LNCaP clone FGC (cell line): ENCODE measurements around the gene GFAP.

Source experiments
- DNase-seq: peaks from one replicate; pipeline ENCODE4 v3.0.0-alpha.2; 2011; ENCODE audit warnings: low read depth
- H3K4me3 ChIP-seq: 2 replicates; pipeline ENCODE4 v1.5.1; 2011; ENCODE audit warnings: mild to moderate bottlenecking, low read depth, low read length, control low read depth
- CTCF ChIP-seq: IDR thresholded peaks from 2 replicates; pipeline ENCODE4 v1.5.1; 2012; ENCODE audit warnings: mild to moderate bottlenecking; ENCODE audit not compliant: control insufficient read depth, insufficient read depth; ENCODE audit errors: extremely low read depth

Gene GFAP

GRCh38 chr17:44875761-44876160, 39.5 kb downstream of the GFAP start:
- no peak for TF ChIP-seq CTCF
- H3K4me3 ChIP-seq = no peak overlapping the region
- DNase-seq = no peak

- no peak for DNase-seq
- no peak for TF ChIP-seq CTCF
- no peak overlapping the region for H3K4me3 ChIP-seq
Observed at GRCh38 chr17:44872131-44872768, 43.0 kb downstream of the GFAP start.

- no peak for DNase-seq
- no peak overlapping the region for H3K4me3 ChIP-seq
- TF ChIP-seq CTCF = no peak
Observed at GRCh38 chr17:44871556-44871955, 43.7 kb downstream of the GFAP start.

- DNase-seq = no peak
- no peak for TF ChIP-seq CTCF
- no peak overlapping the region for H3K4me3 ChIP-seq
Observed at GRCh38 chr17:44867841-44868240, 47.5 kb downstream of the GFAP start.

- DNase-seq = no peak
- no peak overlapping the region for H3K4me3 ChIP-seq
- no peak for TF ChIP-seq CTCF
Observed at GRCh38 chr17:44865931-44866330, 49.4 kb downstream of the GFAP start.

GRCh38 chr17:44865231-44865660, 50.1 kb downstream of the GFAP start:
- peak; percentile 72 for TF ChIP-seq CTCF
- no peak overlapping the region for H3K4me3 ChIP-seq
- peak; percentile 46 for DNase-seq

- H3K4me3 ChIP-seq = no peak overlapping the region
- DNase-seq = no peak
- no peak for TF ChIP-seq CTCF
Observed at GRCh38 chr17:44864831-44865230, 50.5 kb downstream of the GFAP start.
